Measurements from ENCODE around the gene CMBL. TPM values are rescaled to one million over a fixed set of nuclear protein-coding genes. Genes with fewer than 3 reads are reported as not detected.
"Not testable (repeated sequence)": the region's sequence is repeated elsewhere in the genome, so short reads cannot be mapped to it uniquely, and the experiment has no call there.

The CMBL gene
- polyA plus RNA-seq, 2 donors, result 1.9 to 2.8 TPM

DNA sequence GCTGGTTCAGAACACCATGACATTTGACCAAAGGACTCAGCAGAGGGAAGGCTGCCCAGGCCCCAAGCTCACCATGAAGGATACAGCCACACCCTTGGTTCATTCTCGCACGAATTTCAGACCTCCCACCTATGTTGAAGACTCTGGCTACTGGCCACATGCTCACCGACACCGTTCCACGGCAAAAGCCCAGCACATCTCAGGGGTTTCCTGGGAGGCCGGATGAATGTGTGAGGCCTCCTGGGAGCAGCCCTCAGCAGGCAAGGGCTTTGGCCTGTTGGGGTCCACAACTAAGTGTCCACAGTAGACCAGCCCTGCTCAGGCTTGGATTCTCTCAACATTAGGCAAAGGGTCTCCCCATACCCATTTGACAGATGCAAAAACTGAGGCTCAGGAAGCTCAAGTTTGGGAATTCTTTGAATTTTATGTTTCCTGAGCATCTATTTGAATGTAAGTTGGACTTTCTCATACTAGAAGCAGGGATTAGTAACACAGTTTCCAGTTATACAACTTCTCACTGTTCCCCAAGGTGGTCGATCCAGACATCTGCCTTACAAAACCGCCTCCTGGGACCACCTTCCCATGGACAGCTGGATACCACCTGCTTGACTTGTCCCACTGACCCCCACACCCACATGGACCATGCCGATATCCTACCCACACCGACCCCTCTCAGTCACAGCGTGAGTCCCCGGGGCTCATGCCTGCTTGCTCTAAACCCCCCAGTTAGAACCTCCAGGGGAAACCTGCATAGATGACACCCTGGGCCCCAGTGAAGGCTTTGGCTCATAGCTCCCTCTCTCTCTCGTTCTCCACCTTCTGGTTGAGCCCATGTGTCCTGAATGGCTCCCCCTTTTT is 29.7 kb downstream of the CMBL start:
- no peaks in the 10 kb centered on the region for H3K27me3 ChIP-seq (ENCODE audit: control insufficient read depth in 1 of 2, insufficient read depth in 2 of 2, low read length in 2 of 2)
- 93 to 96% methylated on average over 13 of the region's 13 CpGs for whole genome bisulfite sequencing, 2 donors
- H3K27ac ChIP-seq (ENCODE audit: low read depth in 2 of 2, low read length in 1 of 2), result no peak overlapping the region
- no peaks in the 10 kb centered on the region for H3K36me3 ChIP-seq (ENCODE audit: control insufficient read depth in 2 of 2, insufficient read depth in 2 of 2, low read length in 1 of 2)
- no peak overlapping the region for H3K4me3 ChIP-seq (ENCODE audit: low read depth in 1 of 2, low read length in 2 of 2)
- no peaks in the 10 kb centered on the region for H3K4me1 ChIP-seq (ENCODE audit: control insufficient read depth in 2 of 2, insufficient read depth in 2 of 2, low read length in 1 of 2)
- no peaks in the 10 kb centered on the region for H3K9me3 ChIP-seq (ENCODE audit: control insufficient read depth in 2 of 2, insufficient read depth in 1 of 2, low read depth in 1 of 2, low read length in 1 of 2)

DNA sequence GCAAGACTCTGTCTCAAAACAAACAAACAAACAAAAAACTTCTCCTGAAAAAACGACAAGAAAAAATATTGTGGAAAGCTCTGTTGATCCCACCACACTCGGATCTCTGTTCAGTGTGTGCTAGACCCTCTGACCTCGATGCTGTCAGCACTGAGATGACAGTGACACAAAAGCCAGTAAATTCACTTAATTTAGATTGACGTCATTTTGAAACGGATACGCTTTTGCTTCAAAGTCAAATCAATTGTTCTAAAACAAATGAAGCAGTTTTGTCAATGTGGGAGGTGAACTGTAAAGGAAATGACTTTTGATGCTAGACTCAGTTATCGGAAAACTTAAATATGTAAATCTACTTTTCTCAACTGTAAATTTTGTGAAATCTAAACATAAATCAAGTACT is 31.0 kb downstream of the CMBL start:
- WGBS, 2 donors, result 79 to 80% methylated on average over 7 of the region's 7 CpGs
- H3K4me1 ChIP-seq (ENCODE audit: control insufficient read depth in 2 of 2, insufficient read depth in 2 of 2, low read length in 1 of 2), result no peaks in the 10 kb centered on the region
- no peaks in the 10 kb centered on the region for H3K9me3 ChIP-seq (ENCODE audit: control insufficient read depth in 2 of 2, insufficient read depth in 1 of 2, low read depth in 1 of 2, low read length in 1 of 2)
- H3K27me3 ChIP-seq (ENCODE audit: control insufficient read depth in 1 of 2, insufficient read depth in 2 of 2, low read length in 2 of 2), result no peaks in the 10 kb centered on the region
- H3K36me3 ChIP-seq (ENCODE audit: control insufficient read depth in 2 of 2, insufficient read depth in 2 of 2, low read length in 1 of 2), result no peaks in the 10 kb centered on the region
- H3K27ac ChIP-seq (ENCODE audit: low read depth in 2 of 2, low read length in 1 of 2), result no peak overlapping the region
- H3K4me3 ChIP-seq (ENCODE audit: low read depth in 1 of 2, low read length in 2 of 2), result no peak overlapping the region

DNA sequence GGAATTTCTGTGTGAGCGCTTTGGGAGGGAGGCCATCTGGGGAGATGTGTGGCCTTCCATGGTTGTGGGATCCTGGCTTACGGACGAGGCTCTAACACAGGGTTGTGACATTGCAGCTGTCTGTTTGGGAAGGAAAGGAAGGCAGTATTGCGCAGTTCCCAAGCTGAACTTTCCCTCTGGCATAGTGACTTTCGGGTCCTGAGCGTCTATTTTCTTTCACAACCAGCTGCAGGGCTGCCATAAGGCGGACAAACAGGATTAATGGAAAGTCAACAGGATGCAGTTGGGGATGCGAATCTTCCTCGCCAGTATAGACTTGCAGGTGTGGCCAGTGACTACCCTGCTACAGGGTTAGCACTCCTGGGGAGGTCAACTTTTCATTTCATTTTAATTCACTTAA is 31.7 kb downstream of the CMBL start:
- Histone ChIP-seq H3K4me3 (ENCODE audit: low read depth in 1 of 2, low read length in 2 of 2) (no peak overlapping the region), H3K4me1 (ENCODE audit: control insufficient read depth in 2 of 2, insufficient read depth in 2 of 2, low read length in 1 of 2) (no peaks in the 10 kb centered on the region), H3K27ac (ENCODE audit: low read depth in 2 of 2, low read length in 1 of 2) (no peak overlapping the region), H3K27me3 (ENCODE audit: control insufficient read depth in 1 of 2, insufficient read depth in 2 of 2, low read length in 2 of 2) (no peaks in the 10 kb centered on the region), H3K9me3 (ENCODE audit: control insufficient read depth in 2 of 2, insufficient read depth in 1 of 2, low read depth in 1 of 2, low read length in 1 of 2) (no peaks in the 10 kb centered on the region), H3K36me3 (ENCODE audit: control insufficient read depth in 2 of 2, insufficient read depth in 2 of 2, low read length in 1 of 2) (no peaks in the 10 kb centered on the region)
- WGBS, 2 donors, result 89 to 90% methylated on average over 9 of the region's 9 CpGs

DNA sequence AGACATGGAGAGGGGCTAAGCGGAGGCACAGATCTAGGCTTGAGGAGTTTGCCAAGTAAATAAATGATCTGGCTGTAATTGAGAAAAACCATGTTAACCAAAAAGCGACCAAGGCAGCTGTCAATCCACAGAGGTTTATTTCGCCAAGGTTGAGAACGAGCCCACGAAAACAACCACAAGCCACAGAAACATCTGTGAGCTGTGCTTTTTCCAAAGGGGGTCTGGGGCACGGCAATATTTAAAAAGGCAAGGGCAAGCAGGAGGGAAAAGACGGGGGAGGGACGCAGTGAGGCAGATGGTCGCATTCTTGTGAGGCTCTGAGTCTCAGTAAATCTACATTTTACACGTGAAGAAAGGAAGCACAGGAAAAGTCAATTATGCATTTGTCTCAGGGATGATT is 32.2 kb downstream of the CMBL start:
- no peaks in the 10 kb centered on the region for H3K9me3 ChIP-seq (ENCODE audit: control insufficient read depth in 2 of 2, insufficient read depth in 1 of 2, low read depth in 1 of 2, low read length in 1 of 2)
- no peak overlapping the region for H3K27ac ChIP-seq (ENCODE audit: low read depth in 2 of 2, low read length in 1 of 2)
- H3K4me1 ChIP-seq (ENCODE audit: control insufficient read depth in 2 of 2, insufficient read depth in 2 of 2, low read length in 1 of 2), result no peaks in the 10 kb centered on the region
- H3K27me3 ChIP-seq (ENCODE audit: control insufficient read depth in 1 of 2, insufficient read depth in 2 of 2, low read length in 2 of 2), result no peaks in the 10 kb centered on the region
- H3K36me3 ChIP-seq (ENCODE audit: control insufficient read depth in 2 of 2, insufficient read depth in 2 of 2, low read length in 1 of 2), result no peaks in the 10 kb centered on the region
- WGBS, 2 donors, result 73 to 81% methylated on average over 10 of the region's 10 CpGs
- H3K4me3 ChIP-seq (ENCODE audit: low read depth in 1 of 2, low read length in 2 of 2), result no peak overlapping the region

DNA sequence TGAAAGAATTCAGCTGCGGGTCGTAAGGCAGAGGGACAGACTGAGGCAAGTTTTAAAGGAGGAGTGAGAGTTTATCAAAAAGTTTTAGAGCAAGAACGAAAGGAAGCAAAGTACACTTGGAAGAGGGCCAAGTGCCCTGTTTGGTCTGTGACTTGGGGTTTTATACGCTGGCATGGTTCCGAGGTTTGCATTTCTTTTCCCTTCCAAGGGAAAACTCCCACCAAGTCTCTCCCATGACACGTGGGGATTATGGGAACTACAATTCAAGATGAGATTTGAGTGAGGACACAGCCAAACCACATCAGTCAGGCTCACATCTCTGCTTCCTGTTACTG is 34.9 kb downstream of the CMBL start:
- not testable (repeated sequence) for H3K4me1 ChIP-seq (ENCODE audit: control insufficient read depth in 2 of 2, insufficient read depth in 2 of 2, low read length in 1 of 2); H3K36me3 ChIP-seq (ENCODE audit: control insufficient read depth in 2 of 2, insufficient read depth in 2 of 2, low read length in 1 of 2); H3K4me3 ChIP-seq (ENCODE audit: low read depth in 1 of 2, low read length in 2 of 2); H3K27ac ChIP-seq (ENCODE audit: low read depth in 2 of 2, low read length in 1 of 2); H3K27me3 ChIP-seq (ENCODE audit: control insufficient read depth in 1 of 2, insufficient read depth in 2 of 2, low read length in 2 of 2); H3K9me3 ChIP-seq (ENCODE audit: control insufficient read depth in 2 of 2, insufficient read depth in 1 of 2, low read depth in 1 of 2, low read length in 1 of 2)
- 64 to 73% methylated on average over 6 of the region's 6 CpGs for WGBS, 2 donors

DNA sequence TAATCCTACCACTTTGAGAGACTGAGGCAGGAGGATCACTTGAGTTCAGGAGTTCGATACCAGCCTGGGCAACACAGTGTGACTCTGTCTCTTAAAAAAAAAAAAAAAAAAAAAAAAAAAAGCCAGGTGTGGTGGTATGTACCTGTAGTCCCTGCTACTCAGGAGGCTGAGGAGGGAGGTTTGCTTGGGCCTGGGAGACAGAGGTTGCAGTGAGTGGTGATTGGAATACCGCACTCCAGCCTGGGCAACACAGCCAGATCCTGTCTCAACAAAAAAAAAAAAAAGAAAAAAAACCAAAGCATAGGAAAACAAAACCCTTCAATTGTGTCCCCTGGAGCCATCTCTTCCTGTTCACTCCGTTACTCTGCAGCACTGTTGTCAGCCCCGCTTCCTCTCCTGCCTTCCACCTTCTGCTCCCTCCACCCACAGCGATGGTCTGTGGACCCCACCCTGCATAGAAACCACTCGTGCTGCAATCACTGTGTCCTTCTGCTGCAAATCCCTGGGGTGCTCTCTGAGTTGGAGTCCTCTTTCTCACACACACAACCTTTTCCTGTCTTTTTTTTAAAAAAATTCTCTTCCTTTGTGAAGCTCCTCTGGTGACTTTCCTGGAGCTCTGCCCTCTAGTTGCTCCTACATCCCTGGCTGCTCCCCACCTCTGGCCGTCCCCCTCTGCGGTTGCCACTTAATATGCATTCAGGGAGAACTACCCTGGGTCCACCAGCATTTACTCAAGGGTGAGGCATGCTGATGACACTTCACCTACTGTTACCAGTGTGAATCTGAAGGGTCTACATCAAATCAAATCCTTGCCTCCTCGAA is 35.4 kb downstream of the CMBL start:
- no peaks in the 10 kb centered on the region for H3K36me3 ChIP-seq (ENCODE audit: control insufficient read depth in 2 of 2, insufficient read depth in 2 of 2, low read length in 1 of 2)
- H3K4me1 ChIP-seq (ENCODE audit: control insufficient read depth in 2 of 2, insufficient read depth in 2 of 2, low read length in 1 of 2), result peaks cover 0 to 2% of the 10 kb centered on the region in 2 donors
- WGBS, 2 donors, result 80 to 82% methylated on average over 9 of the region's 9 CpGs
- no peak overlapping the region for H3K27ac ChIP-seq (ENCODE audit: low read depth in 2 of 2, low read length in 1 of 2)
- no peaks in the 10 kb centered on the region for H3K27me3 ChIP-seq (ENCODE audit: control insufficient read depth in 1 of 2, insufficient read depth in 2 of 2, low read length in 2 of 2)
- no peaks in the 10 kb centered on the region for H3K9me3 ChIP-seq (ENCODE audit: control insufficient read depth in 2 of 2, insufficient read depth in 1 of 2, low read depth in 1 of 2, low read length in 1 of 2)
- no peak overlapping the region for H3K4me3 ChIP-seq (ENCODE audit: low read depth in 1 of 2, low read length in 2 of 2)

DNA sequence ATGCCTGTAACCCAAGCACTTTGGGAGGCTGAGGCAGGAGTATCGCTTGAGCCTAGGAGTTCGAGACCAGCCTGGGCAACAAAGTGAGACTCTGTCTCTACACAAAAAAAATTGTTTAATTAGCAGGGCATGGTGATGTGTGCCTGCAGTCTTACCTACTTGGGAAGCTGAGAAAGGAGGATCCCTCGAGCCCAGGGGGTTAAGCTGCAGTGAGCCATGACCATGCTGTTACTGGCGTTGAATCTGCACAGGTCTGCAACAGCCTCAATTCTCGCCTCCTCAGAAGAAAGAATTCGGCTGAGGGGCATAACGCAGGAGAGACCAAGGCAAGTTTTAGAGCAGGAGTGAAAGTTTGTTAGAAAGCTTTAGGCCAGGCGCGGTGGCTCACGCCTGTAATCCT is 39.6 kb downstream of the CMBL start:
- no peak overlapping the region for H3K4me3 ChIP-seq (ENCODE audit: low read depth in 1 of 2, low read length in 2 of 2)
- H3K27me3 ChIP-seq (ENCODE audit: control insufficient read depth in 1 of 2, insufficient read depth in 2 of 2, low read length in 2 of 2), result no peaks in the 10 kb centered on the region
- H3K36me3 ChIP-seq (ENCODE audit: control insufficient read depth in 2 of 2, insufficient read depth in 2 of 2, low read length in 1 of 2), result peaks cover 5 to 11% of the 10 kb centered on the region in 2 donors
- no peaks in the 10 kb centered on the region for H3K9me3 ChIP-seq (ENCODE audit: control insufficient read depth in 2 of 2, insufficient read depth in 1 of 2, low read depth in 1 of 2, low read length in 1 of 2)
- peaks cover 0 to 2% of the 10 kb centered on the region in 2 donors for H3K4me1 ChIP-seq (ENCODE audit: control insufficient read depth in 2 of 2, insufficient read depth in 2 of 2, low read length in 1 of 2)
- 90 to 94% methylated on average over 10 of the region's 10 CpGs for WGBS, 2 donors
- no peak overlapping the region for H3K27ac ChIP-seq (ENCODE audit: low read depth in 2 of 2, low read length in 1 of 2)

DNA sequence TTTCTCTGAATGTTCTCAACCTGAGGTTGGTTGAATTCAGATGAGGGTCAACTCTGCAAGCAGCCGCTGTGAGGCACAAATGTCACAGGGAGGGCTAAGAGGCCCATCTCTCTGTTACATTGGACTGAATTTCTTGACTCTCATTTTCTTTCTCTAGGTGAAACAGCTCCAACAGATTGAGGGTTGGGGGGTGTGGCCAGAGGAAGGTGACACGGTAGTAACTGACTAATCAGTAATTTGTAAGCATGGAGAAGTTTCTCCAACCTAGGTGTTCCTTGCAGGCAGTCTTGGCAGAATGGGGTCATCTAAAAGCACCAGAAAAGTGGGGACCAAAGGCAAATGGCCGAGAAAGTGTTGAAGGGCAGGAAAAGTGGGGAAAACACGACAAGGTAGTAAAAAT is 40.9 kb downstream of the CMBL start:
- Histone ChIP-seq H3K27me3 (ENCODE audit: control insufficient read depth in 1 of 2, insufficient read depth in 2 of 2, low read length in 2 of 2) (no peaks in the 10 kb centered on the region), H3K9me3 (ENCODE audit: control insufficient read depth in 2 of 2, insufficient read depth in 1 of 2, low read depth in 1 of 2, low read length in 1 of 2) (no peaks in the 10 kb centered on the region), H3K27ac (ENCODE audit: low read depth in 2 of 2, low read length in 1 of 2) (peak overlapping the region in 1 of 2 donors; percentile 24), H3K4me1 (ENCODE audit: control insufficient read depth in 2 of 2, insufficient read depth in 2 of 2, low read length in 1 of 2) (peaks cover 0 to 2% of the 10 kb centered on the region in 2 donors), H3K36me3 (ENCODE audit: control insufficient read depth in 2 of 2, insufficient read depth in 2 of 2, low read length in 1 of 2) (peaks cover 7 to 18% of the 10 kb centered on the region in 2 donors), H3K4me3 (ENCODE audit: low read depth in 1 of 2, low read length in 2 of 2) (no peak overlapping the region)
- 75 to 80% methylated on average over 4 of the region's 4 CpGs for WGBS, 2 donors

DNA sequence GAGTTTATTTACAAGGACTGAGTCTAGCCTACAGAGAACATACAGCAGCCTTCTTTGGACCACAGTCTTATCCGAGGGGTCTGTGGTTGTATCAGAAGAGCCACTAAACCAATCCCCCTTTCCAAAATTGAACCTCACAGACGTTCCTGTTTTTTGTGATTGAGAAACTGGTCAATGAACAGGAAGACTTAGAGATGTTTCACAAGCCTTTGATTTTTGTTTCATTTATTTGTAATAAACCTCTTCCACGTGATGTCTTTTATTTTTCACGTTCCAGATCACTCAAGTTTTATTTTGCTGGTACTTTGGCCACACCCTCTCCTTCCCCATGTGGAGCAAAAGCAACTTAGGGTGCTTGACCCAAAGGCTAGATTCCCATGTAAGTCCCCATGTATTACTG is 41.6 kb downstream of the CMBL start:
- 64 to 77% methylated on average over 4 of the region's 4 CpGs for WGBS, 2 donors
- peaks cover 10 to 21% of the 10 kb centered on the region in 2 donors for H3K36me3 ChIP-seq (ENCODE audit: control insufficient read depth in 2 of 2, insufficient read depth in 2 of 2, low read length in 1 of 2)
- no peaks in the 10 kb centered on the region for H3K27me3 ChIP-seq (ENCODE audit: control insufficient read depth in 1 of 2, insufficient read depth in 2 of 2, low read length in 2 of 2)

More for the DNA sequence above, 41.6 kb downstream of the CMBL start:
- Histone ChIP-seq H3K27ac (ENCODE audit: low read depth in 2 of 2, low read length in 1 of 2) (no peak overlapping the region), H3K4me1 (ENCODE audit: control insufficient read depth in 2 of 2, insufficient read depth in 2 of 2, low read length in 1 of 2) (peaks cover 0 to 2% of the 10 kb centered on the region in 2 donors), H3K9me3 (ENCODE audit: control insufficient read depth in 2 of 2, insufficient read depth in 1 of 2, low read depth in 1 of 2, low read length in 1 of 2) (no peaks in the 10 kb centered on the region), H3K4me3 (ENCODE audit: low read depth in 1 of 2, low read length in 2 of 2) (no peak overlapping the region)
